ENCODE data around the gene ATF7IP.
A peak's percentile ranks its signal among the peaks of the same experiment; 100 is the strongest.

ATF7IP gene

DNA sequence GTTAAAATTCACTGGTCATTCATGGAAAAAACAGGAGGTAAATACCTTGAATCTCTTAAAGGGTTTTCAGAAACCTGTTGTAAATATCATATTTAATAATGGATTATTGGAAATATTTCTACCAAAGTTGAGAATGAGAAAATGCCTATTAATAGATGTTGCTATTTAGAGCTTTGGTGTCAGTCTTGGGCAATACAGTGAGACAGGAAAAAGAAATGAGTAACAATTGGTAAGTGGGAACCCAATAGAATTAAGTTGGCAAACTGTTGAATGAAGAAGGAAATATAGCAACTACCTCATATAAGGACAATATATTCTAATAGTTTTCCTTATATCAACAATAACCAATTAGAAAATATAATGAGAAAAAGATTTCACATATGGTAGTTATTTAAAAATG is 78.0 kb downstream of the ATF7IP start:
- TF ChIP-seq MAX (IDR thresholded peaks at IDR 0.05; ENCODE audit: low read depth, low read length) (no peak), POLR2A (IDR thresholded peaks at IDR 0.05; ENCODE audit: extremely low read depth, insufficient read length) (no peak), MYC (IDR thresholded peaks at IDR 0.05; ENCODE audit: low read depth, low read length) (no peak)
- TF ChIP-seq, protein P1, sequence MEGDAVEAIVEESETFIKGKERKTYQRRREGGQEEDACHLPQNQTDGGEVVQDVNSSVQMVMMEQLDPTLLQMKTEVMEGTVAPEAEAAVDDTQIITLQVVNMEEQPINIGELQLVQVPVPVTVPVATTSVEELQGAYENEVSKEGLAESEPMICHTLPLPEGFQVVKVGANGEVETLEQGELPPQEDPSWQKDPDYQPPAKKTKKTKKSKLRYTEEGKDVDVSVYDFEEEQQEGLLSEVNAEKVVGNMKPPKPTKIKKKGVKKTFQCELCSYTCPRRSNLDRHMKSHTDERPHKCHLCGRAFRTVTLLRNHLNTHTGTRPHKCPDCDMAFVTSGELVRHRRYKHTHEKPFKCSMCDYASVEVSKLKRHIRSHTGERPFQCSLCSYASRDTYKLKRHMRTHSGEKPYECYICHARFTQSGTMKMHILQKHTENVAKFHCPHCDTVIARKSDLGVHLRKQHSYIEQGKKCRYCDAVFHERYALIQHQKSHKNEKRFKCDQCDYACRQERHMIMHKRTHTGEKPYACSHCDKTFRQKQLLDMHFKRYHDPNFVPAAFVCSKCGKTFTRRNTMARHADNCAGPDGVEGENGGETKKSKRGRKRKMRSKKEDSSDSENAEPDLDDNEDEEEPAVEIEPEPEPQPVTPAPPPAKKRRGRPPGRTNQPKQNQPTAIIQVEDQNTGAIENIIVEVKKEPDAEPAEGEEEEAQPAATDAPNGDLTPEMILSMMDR (IDR thresholded peaks at IDR 0.05; ENCODE audit: low read depth, low read length), result no peak
- no peak overlapping the region for H3K4me3 ChIP-seq (ENCODE audit: low read depth, low read length)
- DNase-seq (ENCODE audit: low read depth), result peak; percentile 25

GRCh38 chr12:14450479-14450878 is 85.0 kb downstream of the ATF7IP start:
- no peak for DNase-seq (ENCODE audit: low read depth)
- TF ChIP-seq MAX (IDR thresholded peaks at IDR 0.05; ENCODE audit: low read depth, low read length), result no peak
- no peak for TF ChIP-seq MYC (IDR thresholded peaks at IDR 0.05; ENCODE audit: low read depth, low read length)
- TF ChIP-seq, protein P1 (IDR thresholded peaks at IDR 0.05; ENCODE audit: low read depth, low read length), result no peak
- TF ChIP-seq POLR2A (IDR thresholded peaks at IDR 0.05; ENCODE audit: extremely low read depth, insufficient read length), result no peak
- H3K4me3 ChIP-seq (ENCODE audit: low read depth, low read length), result no peak overlapping the region

GRCh38 chr12:14452336-14452735 is 86.9 kb downstream of the ATF7IP start:
- DNase-seq (ENCODE audit: low read depth), result no peak
- no peak overlapping the region for H3K4me3 ChIP-seq (ENCODE audit: low read depth, low read length)
- TF ChIP-seq, protein P1 (IDR thresholded peaks at IDR 0.05; ENCODE audit: low read depth, low read length), result no peak
- TF ChIP-seq MYC (IDR thresholded peaks at IDR 0.05; ENCODE audit: low read depth, low read length) (no peak), MAX (IDR thresholded peaks at IDR 0.05; ENCODE audit: low read depth, low read length) (no peak), POLR2A (IDR thresholded peaks at IDR 0.05; ENCODE audit: extremely low read depth, insufficient read length) (no peak)

GRCh38 chr12:14452865-14453264 is 87.4 kb downstream of the ATF7IP start:
- TF ChIP-seq MAX (IDR thresholded peaks at IDR 0.05; ENCODE audit: low read depth, low read length), result no peak
- TF ChIP-seq POLR2A (IDR thresholded peaks at IDR 0.05; ENCODE audit: extremely low read depth, insufficient read length), result no peak
- TF ChIP-seq MYC (IDR thresholded peaks at IDR 0.05; ENCODE audit: low read depth, low read length), result no peak
- TF ChIP-seq, protein P1 (IDR thresholded peaks at IDR 0.05; ENCODE audit: low read depth, low read length), result no peak
- no peak overlapping the region for H3K4me3 ChIP-seq (ENCODE audit: low read depth, low read length)
- no peak for DNase-seq (ENCODE audit: low read depth)

GRCh38 chr12:14454098-14454907 is 88.8 kb downstream of the ATF7IP start:
- TF ChIP-seq MAX (IDR thresholded peaks at IDR 0.05; ENCODE audit: low read depth, low read length), result no peak
- no peak for TF ChIP-seq MYC (IDR thresholded peaks at IDR 0.05; ENCODE audit: low read depth, low read length)
- TF ChIP-seq POLR2A (IDR thresholded peaks at IDR 0.05; ENCODE audit: extremely low read depth, insufficient read length), result no peak
- TF ChIP-seq, protein P1 (IDR thresholded peaks at IDR 0.05; ENCODE audit: low read depth, low read length), result peak; percentile 37
- peak; percentile 51 for DNase-seq (ENCODE audit: low read depth)
- no peak overlapping the region for H3K4me3 ChIP-seq (ENCODE audit: low read depth, low read length)
